IPS-20b (cell line): ENCODE results near the gene LRP10.
"Not testable (repeated sequence)": the region's sequence is repeated elsewhere in the genome, so short reads cannot be mapped to it uniquely, and the experiment has no call there.

Experiments
- H3K27ac ChIP-seq: one replicate; pipeline ENCODE4 v1.5.1; 2013; ENCODE audit warnings: low read length
- H3K27me3 ChIP-seq: 2 replicates; pipeline ENCODE4 v1.6.1; 2013; ENCODE audit warnings: mild to moderate bottlenecking, low read length, inconsistent platforms; ENCODE audit not compliant: insufficient read depth
- H3K36me3 ChIP-seq: 2 replicates; pipeline ENCODE4 v1.6.1; 2013; ENCODE audit warnings: low read depth, mild to moderate bottlenecking, inconsistent platforms, low read length, moderate library complexity; ENCODE audit not compliant: insufficient read depth
- H3K4me1 ChIP-seq: 2 replicates; pipeline ENCODE4 v1.6.1; 2013; ENCODE audit warnings: mild to moderate bottlenecking, control low read depth, inconsistent platforms, low read length, moderate library complexity; ENCODE audit not compliant: insufficient read depth
- H3K4me3 ChIP-seq: 2 replicates; pipeline ENCODE4 v1.5.1; 2013; ENCODE audit warnings: mild to moderate bottlenecking, low read length, inconsistent platforms
- H3K9ac ChIP-seq: 2 replicates; pipeline ENCODE4 v1.6.1; 2013; ENCODE audit warnings: low read depth, mild to moderate bottlenecking, inconsistent platforms, low read length, moderate library complexity
- H3K9me3 ChIP-seq: 2 replicates; pipeline ENCODE4 v1.6.1; 2013; ENCODE audit warnings: mild to moderate bottlenecking, low read depth, low read length, inconsistent platforms; ENCODE audit not compliant: insufficient read depth

LRP10 gene, protein sequence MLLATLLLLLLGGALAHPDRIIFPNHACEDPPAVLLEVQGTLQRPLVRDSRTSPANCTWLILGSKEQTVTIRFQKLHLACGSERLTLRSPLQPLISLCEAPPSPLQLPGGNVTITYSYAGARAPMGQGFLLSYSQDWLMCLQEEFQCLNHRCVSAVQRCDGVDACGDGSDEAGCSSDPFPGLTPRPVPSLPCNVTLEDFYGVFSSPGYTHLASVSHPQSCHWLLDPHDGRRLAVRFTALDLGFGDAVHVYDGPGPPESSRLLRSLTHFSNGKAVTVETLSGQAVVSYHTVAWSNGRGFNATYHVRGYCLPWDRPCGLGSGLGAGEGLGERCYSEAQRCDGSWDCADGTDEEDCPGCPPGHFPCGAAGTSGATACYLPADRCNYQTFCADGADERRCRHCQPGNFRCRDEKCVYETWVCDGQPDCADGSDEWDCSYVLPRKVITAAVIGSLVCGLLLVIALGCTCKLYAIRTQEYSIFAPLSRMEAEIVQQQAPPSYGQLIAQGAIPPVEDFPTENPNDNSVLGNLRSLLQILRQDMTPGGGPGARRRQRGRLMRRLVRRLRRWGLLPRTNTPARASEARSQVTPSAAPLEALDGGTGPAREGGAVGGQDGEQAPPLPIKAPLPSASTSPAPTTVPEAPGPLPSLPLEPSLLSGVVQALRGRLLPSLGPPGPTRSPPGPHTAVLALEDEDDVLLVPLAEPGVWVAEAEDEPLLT

DNA sequence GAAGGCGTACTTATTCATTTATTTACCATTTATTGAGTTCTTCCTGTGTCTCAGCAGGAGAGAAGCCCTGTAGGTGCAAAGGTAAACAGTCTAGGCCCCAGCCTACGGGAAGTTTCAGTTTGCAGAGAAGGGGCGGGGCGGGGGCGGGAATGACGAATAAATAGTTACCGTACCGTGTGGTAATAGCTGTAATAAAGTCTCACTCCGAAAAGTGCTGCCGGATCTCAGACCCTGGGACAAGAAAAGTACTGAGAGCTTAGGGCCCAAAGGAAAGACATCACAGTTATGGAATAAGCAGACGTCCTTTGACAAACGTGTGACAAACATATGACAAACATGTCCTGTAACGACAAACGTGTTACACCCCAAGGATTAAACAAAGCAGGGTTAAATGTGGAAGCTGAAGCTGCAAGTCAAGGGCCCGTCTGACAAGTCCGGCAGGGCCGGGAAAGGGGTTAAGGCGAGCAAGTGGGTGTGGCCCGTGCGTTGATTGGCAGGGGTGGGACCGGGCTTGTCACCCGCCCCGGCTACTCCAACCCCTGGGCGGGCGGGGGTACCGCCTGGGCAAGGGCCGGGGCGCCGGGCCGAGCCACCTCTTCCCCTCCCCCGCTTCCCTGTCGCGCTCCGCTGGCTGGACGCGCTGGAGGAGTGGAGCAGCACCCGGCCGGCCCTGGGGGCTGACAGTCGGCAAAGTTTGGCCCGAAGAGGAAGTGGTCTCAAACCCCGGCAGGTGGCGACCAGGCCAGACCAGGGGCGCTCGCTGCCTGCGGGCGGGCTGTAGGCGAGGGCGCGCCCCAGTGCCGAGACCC is at the start of gene LRP10:
Gene LRP10, plus strand, starts transcription at position 517 of the 809 bp plus-strand sequence. CDS start 564 bp downstream, outside the sequence.
- H3K4me1 ChIP-seq: peaks cover 6% of the 10 kb centered on the region
- no peaks in the 10 kb centered on the region for H3K27me3 ChIP-seq
- H3K27ac ChIP-seq: peak within 1 kb of the TSS; percentile 31
- peak within 1 kb of the TSS; percentile 69; the same call in 1 of the 2 replicates for H3K9ac ChIP-seq
- H3K4me3 ChIP-seq: peak within 1 kb of the TSS; percentile 82
- H3K9me3 ChIP-seq: no peaks in the 10 kb centered on the region
- peaks cover 8% of the 10 kb centered on the region; the same call in 1 of the 2 replicates for H3K36me3 ChIP-seq

DNA sequence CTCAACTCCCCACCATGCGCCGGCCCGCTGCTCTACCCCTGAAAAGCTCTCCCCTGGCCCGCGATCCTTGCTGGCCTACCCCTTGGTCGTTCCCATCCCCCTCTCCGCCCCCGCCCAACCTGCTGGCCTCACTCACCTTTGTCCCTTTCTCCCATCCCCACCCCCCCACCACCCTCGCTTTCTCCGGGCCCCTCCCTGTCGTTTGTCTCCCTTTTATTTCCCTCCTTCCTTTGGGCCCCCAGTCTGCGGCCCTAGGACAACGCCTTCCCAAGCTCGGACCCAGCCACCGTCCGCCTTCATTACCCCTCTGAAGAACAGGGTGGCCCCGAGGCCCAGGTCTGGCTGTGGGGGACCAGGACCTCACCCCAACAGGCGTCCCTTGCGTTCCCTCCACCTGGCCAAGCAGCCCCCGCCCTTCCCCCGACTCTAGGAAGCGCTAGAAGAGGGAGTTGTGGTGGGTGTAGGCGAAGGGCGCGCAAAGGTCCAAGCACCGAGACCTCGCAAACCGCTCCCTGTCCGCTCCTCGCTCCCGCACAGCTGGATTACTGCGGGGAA is 49.4 kb upstream of the LRP10 start:
- H3K4me1 ChIP-seq: peaks cover 32% of the 10 kb centered on the region
- peak overlapping the region; percentile 98 for H3K27ac ChIP-seq
- peak overlapping the region; percentile 98 for H3K9ac ChIP-seq
- no peaks in the 10 kb centered on the region for H3K36me3 ChIP-seq
- peak overlapping the region; percentile 88 for H3K4me3 ChIP-seq
- no peaks in the 10 kb centered on the region for H3K9me3 ChIP-seq
- peaks cover 8% of the 10 kb centered on the region; the same call in 1 of the 2 replicates for H3K27me3 ChIP-seq

DNA sequence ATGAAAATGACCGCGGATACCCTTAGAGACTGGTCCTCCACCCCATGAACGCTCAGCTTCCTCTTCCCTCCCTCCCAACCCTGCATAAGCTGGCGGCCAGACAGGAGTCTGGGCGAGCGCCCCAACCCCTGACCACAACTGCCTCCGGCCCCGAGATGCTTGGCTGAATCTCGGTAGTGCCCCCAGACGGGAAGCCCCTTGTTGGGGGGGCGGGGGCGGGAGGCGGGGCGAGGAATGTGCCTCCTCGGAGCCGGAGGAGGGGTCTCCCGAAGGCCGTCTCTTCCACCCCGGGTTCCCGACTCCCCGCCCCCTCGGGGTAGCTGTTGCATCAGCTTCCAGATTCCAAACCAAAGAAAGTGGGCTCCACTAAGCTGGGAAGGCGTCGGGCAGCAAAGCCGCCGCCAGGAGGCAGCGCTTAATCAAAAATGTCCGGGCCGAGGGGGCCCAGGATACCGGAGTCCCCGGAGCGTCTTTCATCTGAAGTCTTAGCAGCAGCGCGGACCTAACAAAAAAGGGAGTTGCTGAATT is 48.9 kb upstream of the LRP10 start:
- Histone ChIP-seq H3K27ac (peak overlapping the region; percentile 98), H3K9ac (peak overlapping the region; percentile 98), H3K4me1 (peaks cover 32% of the 10 kb centered on the region), H3K4me3 (peak overlapping the region; percentile 88), H3K9me3 (no peaks in the 10 kb centered on the region), H3K36me3 (no peaks in the 10 kb centered on the region), H3K27me3 (peaks cover 8% of the 10 kb centered on the region; the same call in 1 of the 2 replicates)

DNA sequence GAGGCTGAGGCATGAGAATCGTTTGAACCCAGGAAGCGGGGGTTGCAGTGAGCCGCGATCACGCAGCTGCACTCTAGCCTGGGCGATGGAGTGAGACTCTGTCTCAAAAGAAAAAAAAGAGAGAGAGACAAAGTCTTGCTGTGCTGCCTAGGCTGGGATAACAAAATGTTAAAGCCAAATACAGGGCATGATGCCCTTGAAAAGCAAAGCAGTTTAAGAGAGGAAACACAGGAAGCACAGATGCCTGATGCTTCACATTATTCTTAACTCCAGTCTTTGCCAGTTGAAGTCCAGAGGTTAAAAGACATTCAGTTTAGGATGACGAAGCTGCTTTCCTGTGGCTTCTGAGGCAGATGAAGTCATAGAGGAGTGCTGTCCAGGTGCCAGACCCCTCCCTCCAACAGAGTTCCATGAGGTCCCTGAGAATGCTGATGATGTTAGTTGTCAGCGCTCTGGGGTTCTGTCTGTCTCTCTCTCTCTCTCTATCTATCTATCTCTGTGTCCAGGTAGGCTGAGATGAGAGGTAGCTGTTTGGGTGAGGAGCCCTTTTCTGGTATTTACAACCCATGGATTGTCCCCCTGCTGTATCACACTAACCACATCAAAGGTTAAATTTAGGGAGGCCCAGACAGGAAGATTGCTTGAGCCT is 46.7 kb upstream of the LRP10 start:
- Histone ChIP-seq H3K36me3 (no peaks in the 10 kb centered on the region), H3K9me3 (no peaks in the 10 kb centered on the region), H3K9ac (no peak overlapping the region), H3K27ac (no peak overlapping the region), H3K4me1 (peaks cover 24% of the 10 kb centered on the region), H3K4me3 (no peak overlapping the region), H3K27me3 (peaks cover 8% of the 10 kb centered on the region; the same call in 1 of the 2 replicates)

DNA sequence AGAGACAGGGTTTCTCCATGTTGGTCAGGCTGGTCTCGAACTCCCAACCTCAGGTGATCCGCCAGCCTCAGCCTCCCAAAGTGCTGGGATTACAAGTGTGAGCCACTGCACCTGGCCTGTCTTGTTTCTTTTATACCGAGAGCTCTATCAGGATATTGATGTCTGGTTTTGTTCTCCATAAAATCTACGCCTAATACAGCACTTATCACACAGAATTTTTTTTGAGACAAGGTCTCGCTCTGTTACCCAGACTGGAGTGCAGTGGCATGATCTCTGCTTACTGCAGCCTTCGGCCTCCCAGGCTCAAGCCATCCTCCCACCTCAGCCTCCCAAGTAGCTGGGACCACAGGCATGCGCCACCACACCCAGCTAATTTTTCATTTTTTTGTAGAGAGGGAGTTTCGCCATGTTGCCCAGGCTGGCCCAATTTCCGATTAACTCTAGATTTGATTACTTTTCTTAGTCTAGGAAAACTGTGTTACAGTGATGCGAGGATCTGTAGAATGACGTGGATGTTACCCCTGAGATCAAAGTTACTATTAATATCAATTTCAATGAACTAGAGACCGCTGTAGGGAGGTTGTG is 42.4 kb upstream of the LRP10 start:
- H3K9me3 ChIP-seq, H3K4me1 ChIP-seq, H3K27ac ChIP-seq, H3K27me3 ChIP-seq: not testable (repeated sequence)
- peaks cover 24% of the 10 kb centered on the region for H3K36me3 ChIP-seq
- H3K9ac ChIP-seq: peak overlapping the region; percentile 93; the same call in 1 of the 2 replicates
- peak overlapping the region; percentile 85; the same call in 1 of the 2 replicates for H3K4me3 ChIP-seq

DNA sequence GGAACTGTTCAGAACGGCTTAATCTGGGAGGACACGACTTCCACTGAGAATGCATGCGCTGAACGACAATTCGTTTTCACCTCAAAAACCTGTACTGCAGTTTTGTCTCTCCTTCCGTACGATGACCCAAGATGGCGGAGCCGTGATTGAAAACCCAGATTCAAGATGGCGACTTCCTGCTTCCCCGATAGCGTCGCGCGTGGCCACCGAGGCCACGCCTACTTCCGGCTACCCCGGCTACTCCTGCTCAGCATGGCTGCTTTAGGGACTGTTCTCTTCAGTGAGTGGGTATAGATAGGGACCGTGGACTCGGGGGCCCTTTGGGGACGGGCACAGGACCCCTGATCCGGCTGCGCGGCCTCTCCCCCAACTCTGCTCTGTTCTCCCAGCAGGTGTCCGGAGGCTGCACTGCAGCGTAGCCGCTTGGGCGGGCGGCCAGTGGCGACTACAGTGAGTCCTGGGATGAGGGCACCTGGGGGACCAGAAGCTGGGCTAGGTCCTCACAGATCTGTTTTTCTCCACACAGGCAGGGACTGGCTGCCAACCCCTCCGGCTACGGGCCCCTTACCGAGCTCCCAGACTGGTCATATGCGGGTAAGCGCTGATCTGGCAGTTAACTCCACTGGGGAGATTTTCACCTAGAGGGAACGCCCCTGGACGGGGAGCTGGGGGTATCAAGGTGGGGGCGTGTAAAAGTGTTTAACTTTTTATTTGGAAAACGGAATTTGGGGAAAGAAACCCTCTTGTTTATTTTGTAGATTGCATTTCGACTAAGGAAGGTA is 41.7 kb upstream of the LRP10 start, which contains the start of gene MRPL52:
Gene MRPL52, plus strand, starts transcription at position 227 of the 782 bp plus-strand sequence. Its CDS starts 26 bp downstream, at position 253.
- peaks cover 31% of the 10 kb centered on the region for H3K36me3 ChIP-seq
- H3K9me3 ChIP-seq: no peaks in the 10 kb centered on the region
- H3K27me3 ChIP-seq: no peaks in the 10 kb centered on the region
- peak within 1 kb of the TSS; percentile 93 for H3K9ac ChIP-seq
- peak within 1 kb of the TSS; percentile 85 for H3K4me3 ChIP-seq
- H3K27ac ChIP-seq: peak within 1 kb of the TSS; percentile 52
- H3K4me1 ChIP-seq: peaks cover 7% of the 10 kb centered on the region; the same call in 1 of the 2 replicates

DNA sequence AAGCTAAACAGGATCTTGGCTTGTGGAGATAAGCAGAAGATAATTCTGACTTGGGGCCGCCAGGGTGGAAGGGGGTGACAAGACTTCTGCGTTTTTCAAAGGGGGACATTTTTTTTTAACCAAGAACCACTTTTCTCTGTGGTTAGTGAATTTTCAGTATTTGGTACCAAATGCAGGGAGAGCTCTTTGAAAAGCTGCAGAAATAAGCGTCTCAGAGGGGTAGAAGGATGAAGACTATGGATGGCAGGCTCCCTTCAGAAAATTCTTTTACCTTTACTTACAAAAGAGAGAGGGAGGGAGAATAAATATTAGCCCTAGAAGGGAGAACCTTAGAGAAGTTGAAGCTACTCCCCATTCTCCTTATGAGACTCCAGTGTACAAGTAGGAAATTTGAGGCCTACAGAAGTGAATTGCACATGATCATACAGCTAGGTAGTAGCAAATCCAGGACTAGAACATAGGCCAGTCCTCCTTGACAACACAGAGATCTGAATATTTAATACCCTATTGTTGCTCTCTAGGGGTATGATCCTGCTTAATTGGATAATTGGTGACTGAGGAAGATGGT is 41.0 kb upstream of the LRP10 start:
- H3K9me3 ChIP-seq: no peaks in the 10 kb centered on the region
- H3K4me1 ChIP-seq: peaks cover 7% of the 10 kb centered on the region; the same call in 1 of the 2 replicates
- peak overlapping the region; percentile 93; the same call in 1 of the 2 replicates for H3K9ac ChIP-seq
- peaks cover 34% of the 10 kb centered on the region for H3K36me3 ChIP-seq
- peak overlapping the region; percentile 85 for H3K4me3 ChIP-seq
- no peaks in the 10 kb centered on the region for H3K27me3 ChIP-seq
- peak overlapping the region; percentile 52 for H3K27ac ChIP-seq

DNA sequence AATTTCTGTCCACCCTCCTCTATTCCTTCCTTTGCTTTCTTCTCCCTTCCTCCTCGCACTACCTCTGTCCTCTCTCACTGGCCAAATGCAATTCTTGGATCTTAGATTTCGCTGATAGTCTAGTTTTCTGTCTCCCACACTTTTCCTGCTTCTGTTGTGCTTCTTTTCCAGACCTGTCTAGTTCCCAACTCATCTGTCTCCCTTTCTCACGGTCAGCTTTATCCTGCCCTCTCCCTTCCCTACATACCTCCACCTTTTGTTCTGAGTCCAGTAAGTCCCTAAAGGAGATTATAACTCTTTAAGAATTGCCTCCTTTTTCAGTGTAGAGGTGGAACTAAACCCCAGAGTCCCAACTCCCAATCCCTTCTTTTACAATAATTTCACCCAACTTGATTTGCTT is 36.0 kb upstream of the LRP10 start:
- peaks cover 14% of the 10 kb centered on the region; the same call in 1 of the 2 replicates for H3K27me3 ChIP-seq
- H3K9me3 ChIP-seq: no peaks in the 10 kb centered on the region
- H3K27ac ChIP-seq: no peak overlapping the region
- peak overlapping the region; percentile 93; the same call in 1 of the 2 replicates for H3K9ac ChIP-seq
- peak overlapping the region; percentile 90; the same call in 1 of the 2 replicates for H3K4me3 ChIP-seq
- H3K4me1 ChIP-seq: peaks cover 23% of the 10 kb centered on the region; the same call in 1 of the 2 replicates
- peaks cover 34% of the 10 kb centered on the region for H3K36me3 ChIP-seq

DNA sequence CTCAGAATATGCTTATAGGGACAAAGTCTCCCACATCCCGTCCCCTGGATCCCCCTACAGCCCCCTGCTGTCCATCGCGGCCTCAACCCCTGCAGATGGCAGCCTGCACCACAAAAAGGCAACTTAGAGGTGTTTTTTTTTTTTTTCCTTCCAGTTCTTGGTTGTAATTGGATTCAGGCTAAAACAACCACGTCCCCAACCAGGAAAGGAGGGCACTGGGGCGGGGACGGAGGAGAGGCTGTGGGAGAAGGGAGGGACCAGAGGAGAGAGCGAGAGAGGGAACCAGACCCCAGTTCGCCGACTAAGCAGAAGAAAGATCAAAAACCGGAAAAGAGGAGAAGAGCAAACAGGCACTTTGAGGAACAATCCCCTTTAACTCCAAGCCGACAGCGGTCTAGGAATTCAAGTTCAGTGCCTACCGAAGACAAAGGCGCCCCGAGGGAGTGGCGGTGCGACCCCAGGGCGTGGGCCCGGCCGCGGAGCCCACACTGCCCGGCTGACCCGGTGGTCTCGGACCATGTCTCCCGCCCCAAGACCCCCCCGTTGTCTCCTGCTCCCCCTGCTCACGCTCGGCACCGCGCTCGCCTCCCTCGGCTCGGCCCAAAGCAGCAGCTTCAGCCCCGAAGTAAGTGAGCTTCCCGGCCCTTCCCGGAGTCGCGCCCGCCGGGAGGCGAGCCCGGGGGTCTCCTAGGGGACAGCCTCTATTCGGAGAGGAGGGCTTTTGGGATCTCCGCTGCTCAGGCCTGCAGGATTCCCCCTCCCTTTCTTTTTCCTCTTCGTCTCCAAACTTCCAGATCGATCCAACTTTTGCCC is 35.0 kb upstream of the LRP10 start, which contains the start of gene MMP14:
Gene MMP14, plus strand, starts transcription at position 285 of the 813 bp plus-strand sequence. Its CDS starts 233 bp downstream, at position 518.
- Histone ChIP-seq H3K27me3 (peaks cover 14% of the 10 kb centered on the region; the same call in 1 of the 2 replicates), H3K9ac (peak within 1 kb of the TSS; percentile 93), H3K4me3 (peak within 1 kb of the TSS; percentile 90), H3K27ac (no peak within 1 kb of the TSS), H3K9me3 (no peaks in the 10 kb centered on the region), H3K36me3 (peaks cover 29% of the 10 kb centered on the region), H3K4me1 (peaks cover 20% of the 10 kb centered on the region; the same call in 1 of the 2 replicates)
